H1 (cell line): ENCODE results near the gene OVCA2.

Experiments
- BACH1 ChIP-seq: IDR thresholded peaks from 2 replicates; pipeline ENCODE4 v1.6.1; 2012; ENCODE audit warnings: low read length, improper control_type of control experiment
- CEBPB ChIP-seq: IDR thresholded peaks from 2 replicates; pipeline ENCODE4 v1.6.1; 2012; ENCODE audit warnings: low read depth, low read length
- CREB1 ChIP-seq: IDR thresholded peaks from 2 replicates; pipeline ENCODE4 v1.6.1; 2012; ENCODE audit warnings: inconsistent platforms
- GABPA ChIP-seq: IDR thresholded peaks from 2 replicates; pipeline ENCODE4 v1.6.1; 2011; ENCODE audit warnings: mild to moderate bottlenecking, low read length, moderate library complexity, borderline replicate concordance; ENCODE audit not compliant: insufficient read depth
- KDM4A ChIP-seq: IDR thresholded peaks from one replicate; pipeline ENCODE4 v1.7.1; 2012; ENCODE audit warnings: low read depth, mild to moderate bottlenecking, moderate library complexity, low read length, inconsistent platforms; ENCODE audit not compliant: severe bottlenecking
- POLR2A ChIP-seq, 2 experiments: IDR thresholded peaks; 1 replicate in 1 of 2; 2 replicates in 1 of 2; pipeline ENCODE4 v1.6.1; 2011; ENCODE audit warnings: low read depth in 2 of 2, low read length in 2 of 2, mild to moderate bottlenecking in 2 of 2; ENCODE audit errors: control extremely low read depth in 1 of 2
- POLR2AphosphoS5 ChIP-seq: IDR thresholded peaks from 2 replicates; pipeline ENCODE4 v1.6.1; 2011; ENCODE audit warnings: low read depth, low read length
- RBBP5 ChIP-seq: IDR thresholded peaks from 2 replicates; pipeline ENCODE4 v1.7.1; 2012; ENCODE audit warnings: low read depth, mild to moderate bottlenecking, inconsistent platforms, low read length, moderate library complexity, borderline replicate concordance
- SRF ChIP-seq: IDR thresholded peaks from 2 replicates; pipeline ENCODE4 v1.6.1; 2011; ENCODE audit warnings: mild to moderate bottlenecking, low read depth, low read length, moderate library complexity
- SUZ12 ChIP-seq: fragments of 200-600 bp; sonication (generic); IDR thresholded peaks from 2 replicates; pipeline ENCODE4 v1.6.1; 2012; ENCODE audit warnings: mild to moderate bottlenecking, inconsistent platforms, low read length, moderate library complexity, mixed read lengths
- TF ChIP-seq, protein P1 (sequence below), 3 experiments: IDR thresholded peaks; 1 replicate in 2 of 3; 2 replicates in 1 of 3; pipeline versions ENCODE4 v1.5.1 to v1.6.1; 2011; ENCODE audit warnings: low read length in 3 of 3, mild to moderate bottlenecking in 3 of 3, inconsistent platforms in 2 of 3, low read depth in 1 of 3, moderate library complexity in 1 of 3; ENCODE audit not compliant: insufficient read depth in 1 of 3; ENCODE audit errors: control extremely low read depth in 1 of 3
- TF ChIP-seq, protein P2 (sequence below): IDR thresholded peaks from 2 replicates; pipeline ENCODE4 v1.6.1; 2011; ENCODE audit warnings: low read length, improper control_type of control experiment

- TF ChIP-seq, protein P1, sequence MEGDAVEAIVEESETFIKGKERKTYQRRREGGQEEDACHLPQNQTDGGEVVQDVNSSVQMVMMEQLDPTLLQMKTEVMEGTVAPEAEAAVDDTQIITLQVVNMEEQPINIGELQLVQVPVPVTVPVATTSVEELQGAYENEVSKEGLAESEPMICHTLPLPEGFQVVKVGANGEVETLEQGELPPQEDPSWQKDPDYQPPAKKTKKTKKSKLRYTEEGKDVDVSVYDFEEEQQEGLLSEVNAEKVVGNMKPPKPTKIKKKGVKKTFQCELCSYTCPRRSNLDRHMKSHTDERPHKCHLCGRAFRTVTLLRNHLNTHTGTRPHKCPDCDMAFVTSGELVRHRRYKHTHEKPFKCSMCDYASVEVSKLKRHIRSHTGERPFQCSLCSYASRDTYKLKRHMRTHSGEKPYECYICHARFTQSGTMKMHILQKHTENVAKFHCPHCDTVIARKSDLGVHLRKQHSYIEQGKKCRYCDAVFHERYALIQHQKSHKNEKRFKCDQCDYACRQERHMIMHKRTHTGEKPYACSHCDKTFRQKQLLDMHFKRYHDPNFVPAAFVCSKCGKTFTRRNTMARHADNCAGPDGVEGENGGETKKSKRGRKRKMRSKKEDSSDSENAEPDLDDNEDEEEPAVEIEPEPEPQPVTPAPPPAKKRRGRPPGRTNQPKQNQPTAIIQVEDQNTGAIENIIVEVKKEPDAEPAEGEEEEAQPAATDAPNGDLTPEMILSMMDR (IDR thresholded peaks at IDR 0.05; ENCODE audit: control extremely low read depth in 1 of 3, insufficient read depth in 1 of 3, low read depth in 1 of 3, low read length in 3 of 3), result peak; percentile 14 to 61 (median 39); a peak in 3 of 4 replicates
- TF ChIP-seq SUZ12, result no peak
- no peak for TF ChIP-seq KDM4A
- no peak for TF ChIP-seq POLR2A (IDR thresholded peaks at IDR 0.05; ENCODE audit: control extremely low read depth in 1 of 2, low read depth in 2 of 2, low read length in 2 of 2)
- TF ChIP-seq BACH1, result no peak
- TF ChIP-seq CEBPB, result no peak
- no peak for TF ChIP-seq POLR2AphosphoS5
- TF ChIP-seq GABPA, result no peak
- no peak for TF ChIP-seq RBBP5
- TF ChIP-seq, protein P2, sequence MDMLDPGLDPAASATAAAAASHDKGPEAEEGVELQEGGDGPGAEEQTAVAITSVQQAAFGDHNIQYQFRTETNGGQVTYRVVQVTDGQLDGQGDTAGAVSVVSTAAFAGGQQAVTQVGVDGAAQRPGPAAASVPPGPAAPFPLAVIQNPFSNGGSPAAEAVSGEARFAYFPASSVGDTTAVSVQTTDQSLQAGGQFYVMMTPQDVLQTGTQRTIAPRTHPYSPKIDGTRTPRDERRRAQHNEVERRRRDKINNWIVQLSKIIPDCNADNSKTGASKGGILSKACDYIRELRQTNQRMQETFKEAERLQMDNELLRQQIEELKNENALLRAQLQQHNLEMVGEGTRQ, result no peak
- no peak for TF ChIP-seq SRF
- no peak for TF ChIP-seq CREB1
These were observed 50.4 kb downstream of the OVCA2 start for GRCh38 chr17:2092253-2092652.
